ENCODE data around the gene C4orf50. TPM values are rescaled to one million over a fixed set of nuclear protein-coding genes. Genes with fewer than 3 reads are reported as not detected.

The C4orf50 gene
- total RNA-seq, 1 experiment from 2014 or later = 0.17 TPM

DNA sequence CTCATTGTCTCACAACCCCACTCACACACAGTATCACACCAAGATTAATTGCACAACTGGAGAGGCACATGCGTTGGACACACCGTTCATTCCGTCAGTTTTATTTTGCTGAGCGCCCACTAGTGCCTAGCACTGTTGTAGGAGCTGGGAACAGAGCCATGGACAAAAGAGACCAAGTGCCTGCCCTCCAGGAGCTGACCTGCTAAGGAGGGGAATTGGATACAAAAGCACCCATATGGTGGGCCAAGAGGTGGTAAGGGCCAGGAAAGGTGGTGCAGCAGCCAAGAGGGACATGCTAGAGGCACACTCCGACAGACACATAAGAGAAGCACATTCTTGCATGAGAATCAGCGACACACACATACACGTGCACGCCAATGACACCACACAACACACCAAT, 124.6 kb downstream of the C4orf50 start:
- no peaks in the 10 kb centered on the region for H4K20me1 ChIP-seq (ENCODE audit: control insufficient read depth, insufficient read depth, insufficient read length)
- Mint-ChIP-seq H3K4me3 (peak overlapping the region; percentile 26 to 69), H3K9me3 (peaks cover 5 to 15% of the 10 kb centered on the region in 2 experiments), H3K27ac (no peak overlapping the region), H3K27me3 (ENCODE audit: low read depth) (peaks cover 91% of the 10 kb centered on the region), H3K36me3 (ENCODE audit: insufficient read depth in 1 of 3, low read depth in 3 of 3) (peaks cover 0 to 9% (median 3%) of the 10 kb centered on the region in 3 experiments; a peak in 4 of 7 replicates), H3K4me1 (peaks cover 31 to 52% of the 10 kb centered on the region in 2 experiments)
- no peak overlapping the region for H2BK120ac ChIP-seq (ENCODE audit: low read depth, low read length, poor library complexity, severe bottlenecking)
- H3K23me2 ChIP-seq (ENCODE audit: insufficient read length, low read depth, low read length, poor library complexity, severe bottlenecking) = peaks cover 15% of the 10 kb centered on the region
- no peak overlapping the region for H3K56ac ChIP-seq (ENCODE audit: insufficient read length, low read depth, low read length)
- no peak overlapping the region for H3K4ac ChIP-seq (ENCODE audit: low read depth, low read length)
- H4K91ac ChIP-seq (ENCODE audit: insufficient read length, low read depth, low read length) = no peak overlapping the region
- H3T11ph ChIP-seq (ENCODE audit: low read length) = no peak overlapping the region
- no peaks in the 10 kb centered on the region for H3K9me3 ChIP-seq (ENCODE audit: control insufficient read depth, low read depth, low read length)
- no peaks in the 10 kb centered on the region for H3K79me1 ChIP-seq (ENCODE audit: insufficient read depth, low read depth, low read length, poor library complexity, severe bottlenecking)
- TF ChIP-seq, protein P1, sequence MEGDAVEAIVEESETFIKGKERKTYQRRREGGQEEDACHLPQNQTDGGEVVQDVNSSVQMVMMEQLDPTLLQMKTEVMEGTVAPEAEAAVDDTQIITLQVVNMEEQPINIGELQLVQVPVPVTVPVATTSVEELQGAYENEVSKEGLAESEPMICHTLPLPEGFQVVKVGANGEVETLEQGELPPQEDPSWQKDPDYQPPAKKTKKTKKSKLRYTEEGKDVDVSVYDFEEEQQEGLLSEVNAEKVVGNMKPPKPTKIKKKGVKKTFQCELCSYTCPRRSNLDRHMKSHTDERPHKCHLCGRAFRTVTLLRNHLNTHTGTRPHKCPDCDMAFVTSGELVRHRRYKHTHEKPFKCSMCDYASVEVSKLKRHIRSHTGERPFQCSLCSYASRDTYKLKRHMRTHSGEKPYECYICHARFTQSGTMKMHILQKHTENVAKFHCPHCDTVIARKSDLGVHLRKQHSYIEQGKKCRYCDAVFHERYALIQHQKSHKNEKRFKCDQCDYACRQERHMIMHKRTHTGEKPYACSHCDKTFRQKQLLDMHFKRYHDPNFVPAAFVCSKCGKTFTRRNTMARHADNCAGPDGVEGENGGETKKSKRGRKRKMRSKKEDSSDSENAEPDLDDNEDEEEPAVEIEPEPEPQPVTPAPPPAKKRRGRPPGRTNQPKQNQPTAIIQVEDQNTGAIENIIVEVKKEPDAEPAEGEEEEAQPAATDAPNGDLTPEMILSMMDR (conservative IDR thresholded peaks at IDR 0.05) = no peak
- H3K27me3 ChIP-seq (ENCODE audit: insufficient read depth, low read length) = peaks cover 18% of the 10 kb centered on the region; the same call in 1 of the 2 replicates
- H2BK5ac ChIP-seq (ENCODE audit: insufficient read length, low read length) = no peak overlapping the region
- H2BK15ac ChIP-seq (ENCODE audit: low read depth, low read length) = no peak overlapping the region
- peak overlapping the region; percentile 55 for H3K4me2 ChIP-seq (ENCODE audit: insufficient read depth, insufficient read length, low read length)
- H3K23ac ChIP-seq (ENCODE audit: insufficient read length, low read depth, low read length) = no peak overlapping the region
- no peak overlapping the region for H3K18ac ChIP-seq (ENCODE audit: insufficient read length, low read depth, low read length)
- no peak overlapping the region for H3K27ac ChIP-seq (ENCODE audit: insufficient read length, low read depth, low read length)
- DNase-seq = no peak
- WGBS (ENCODE audit: extremely low coverage, insufficient read length, low lambda C conversion rate) = no CpG with 5 or more reads among the region's 8 CpGs
- no peak overlapping the region for H2BK20ac ChIP-seq (ENCODE audit: low read depth, low read length, poor library complexity, severe bottlenecking)
- H3K14ac ChIP-seq (ENCODE audit: insufficient read depth, low read length) = no peak overlapping the region
- H3K79me2 ChIP-seq (ENCODE audit: insufficient read depth, low read length) = no peaks in the 10 kb centered on the region
- H4K5ac ChIP-seq (ENCODE audit: insufficient read length, low read depth, low read length) = no peak overlapping the region
- no peak overlapping the region for H4K8ac ChIP-seq (replicated peaks; ENCODE audit: insufficient read length, low read depth, low read length)
- H3K9ac ChIP-seq (ENCODE audit: extremely low read depth, insufficient read length, low read length) = no peak overlapping the region
- peaks cover 2% of the 10 kb centered on the region; the same call in 1 of the 2 replicates for H3K4me1 ChIP-seq (ENCODE audit: insufficient read depth, low read length)
- no peak overlapping the region for H2BK12ac ChIP-seq (ENCODE audit: insufficient read length, low read depth, low read length)
- no peak overlapping the region for H2AFZ ChIP-seq (ENCODE audit: low read length)
- H2AK5ac ChIP-seq (ENCODE audit: insufficient read length, low read length) = no peak overlapping the region

All from H9 (cell line).